Retina (tissue), 1 donor: ENCODE data around the gene HEMGN.

ENCODE experiments used
- DNase-seq: peaks from one replicate; pipeline ENCODE4 v3.0.0-alpha.2; 2016

HEMGN gene

DNA sequence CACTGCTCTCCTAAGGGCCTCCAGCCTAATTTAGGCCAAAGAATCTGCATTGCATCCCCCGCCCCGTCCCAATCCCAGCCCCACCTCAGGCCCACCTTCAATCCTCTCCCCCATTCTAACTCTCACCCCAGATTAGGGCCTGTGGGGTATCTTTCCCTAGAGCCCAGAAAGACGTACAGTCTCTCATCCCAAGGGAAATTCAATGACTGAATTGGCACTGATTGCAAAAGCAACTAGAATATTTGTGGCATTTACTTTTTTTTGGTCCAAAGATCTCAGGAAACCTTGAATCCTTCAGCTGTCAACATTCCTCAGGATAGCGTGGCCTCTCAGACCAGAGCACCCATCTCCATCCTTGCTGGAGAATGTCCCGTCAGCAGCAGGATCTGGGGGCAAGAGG lies 46.2 kb downstream of the HEMGN start:
- no peak for DNase-seq

DNA sequence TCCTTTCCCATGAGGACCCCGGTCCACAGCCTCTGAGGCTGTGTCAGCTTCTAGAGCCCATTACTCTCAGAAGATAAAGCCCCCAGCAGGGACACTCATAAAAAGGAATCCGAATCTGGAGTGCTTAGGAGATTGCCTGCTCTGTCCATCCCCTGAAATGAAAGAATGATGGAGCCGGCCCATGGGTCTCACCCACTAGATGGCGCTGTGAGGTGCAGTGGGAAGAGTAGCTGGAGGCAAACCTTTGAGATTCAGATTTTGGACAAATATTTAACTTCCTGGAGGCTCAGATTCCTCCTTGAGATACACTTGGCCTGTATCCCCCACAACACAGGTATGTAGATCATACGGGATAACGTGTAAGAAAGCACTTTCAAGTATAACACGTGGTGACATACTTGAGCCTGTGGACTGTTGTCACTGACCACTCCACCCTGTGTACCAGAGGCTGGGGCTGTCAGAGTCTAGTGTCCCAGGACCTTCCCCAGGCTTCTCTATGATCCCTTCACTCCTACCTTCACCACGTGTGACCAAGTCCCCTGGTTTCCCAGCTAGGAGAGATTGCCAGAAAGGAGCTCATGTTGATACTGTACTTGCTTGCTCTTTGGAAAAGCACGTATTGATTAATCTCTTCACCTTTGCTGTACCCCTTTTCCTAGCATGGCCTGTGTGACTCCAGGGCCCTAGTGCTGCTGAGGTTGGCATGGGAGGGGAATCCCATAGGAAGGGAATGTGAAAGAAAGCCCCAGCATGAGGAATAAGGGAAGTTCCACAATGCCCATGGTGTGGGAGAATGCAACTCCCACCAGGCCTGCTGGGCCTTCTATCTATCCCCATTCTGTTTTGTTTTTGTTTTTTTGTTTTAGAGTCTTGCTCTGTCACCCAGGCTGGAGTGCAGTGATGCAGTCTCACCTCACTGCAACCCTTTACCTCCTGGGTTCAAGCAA lies 47.8 kb downstream of the HEMGN start:
- DNase-seq: no peak

DNA sequence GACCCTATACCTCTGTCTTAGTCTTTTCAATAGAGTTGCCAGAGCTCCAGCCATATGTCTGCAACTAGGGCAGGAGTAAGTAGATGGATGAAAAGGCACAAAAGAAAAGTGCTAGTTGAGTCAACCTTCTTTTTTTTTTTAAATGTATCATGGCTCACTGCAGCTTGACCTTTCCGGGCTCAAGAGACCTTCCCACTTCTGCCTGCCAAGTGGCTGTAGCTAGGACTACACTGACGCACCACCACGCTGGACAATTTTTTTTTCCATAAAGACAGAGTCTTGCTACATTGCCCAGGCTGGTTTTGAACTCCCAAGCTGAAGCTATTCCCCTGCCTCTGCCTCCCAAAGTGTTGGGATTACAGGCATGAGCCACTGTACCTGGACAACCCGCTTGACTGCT lies 57.6 kb downstream of the HEMGN start:
- no peak for DNase-seq
